ENCODE data around the gene CYP26A1.

- TF ChIP-seq CTCF (IDR thresholded peaks at IDR 0.05) (no peak), POLR2A (IDR thresholded peaks at IDR 0.05) (no peak), EP300 (IDR thresholded peaks at IDR 0.05) (no peak)
These were observed 10.3 kb upstream of the CYP26A1 start for GRCh38 chr10:93063144-93063976.

All from tibial nerve (tissue), 4 donors.